ENCODE results near the gene QSOX1. TPM values are rescaled to one million over a fixed set of nuclear protein-coding genes. Genes with fewer than 3 reads are reported as not detected.

Gene QSOX1
- total and polyA plus RNA-seq, 9 of the 15 experiments (the other 6 are each of a cell fraction or from before 2014, with no cell fraction given): 4.0 to 53.1 (median 15.0) TPM

DNA sequence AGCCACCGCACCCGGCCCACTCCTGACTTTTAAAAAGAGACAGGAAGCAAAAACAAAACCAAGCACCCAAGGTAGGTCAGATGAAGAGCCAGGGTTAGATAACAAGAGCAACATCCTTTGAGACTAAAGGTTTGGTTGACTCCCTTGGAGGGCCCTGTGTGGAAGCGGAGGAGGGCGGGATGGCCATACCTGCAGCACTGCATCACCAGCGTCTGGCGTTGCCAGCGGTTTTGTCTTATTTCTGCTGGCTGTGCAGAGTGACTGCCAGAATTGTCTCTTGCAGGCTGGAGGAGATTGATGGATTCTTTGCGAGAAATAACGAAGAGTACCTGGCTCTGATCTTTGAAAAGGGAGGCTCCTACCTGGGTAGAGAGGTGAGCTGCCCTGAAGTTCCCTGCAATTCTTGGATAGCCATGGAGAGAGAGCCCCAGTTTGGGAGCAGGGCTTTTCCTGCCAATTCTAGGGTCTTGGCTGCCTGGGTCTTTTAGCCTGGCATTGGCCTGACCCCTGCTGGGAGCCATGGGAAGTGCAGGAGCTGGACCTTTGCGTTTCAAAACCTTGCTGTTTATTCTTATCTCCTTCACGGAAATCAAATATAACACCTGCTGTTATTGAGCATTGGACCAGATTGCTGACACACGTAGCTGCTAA lies 24.0 kb downstream of the QSOX1 start (continued):
- TF ChIP-seq, protein P1, sequence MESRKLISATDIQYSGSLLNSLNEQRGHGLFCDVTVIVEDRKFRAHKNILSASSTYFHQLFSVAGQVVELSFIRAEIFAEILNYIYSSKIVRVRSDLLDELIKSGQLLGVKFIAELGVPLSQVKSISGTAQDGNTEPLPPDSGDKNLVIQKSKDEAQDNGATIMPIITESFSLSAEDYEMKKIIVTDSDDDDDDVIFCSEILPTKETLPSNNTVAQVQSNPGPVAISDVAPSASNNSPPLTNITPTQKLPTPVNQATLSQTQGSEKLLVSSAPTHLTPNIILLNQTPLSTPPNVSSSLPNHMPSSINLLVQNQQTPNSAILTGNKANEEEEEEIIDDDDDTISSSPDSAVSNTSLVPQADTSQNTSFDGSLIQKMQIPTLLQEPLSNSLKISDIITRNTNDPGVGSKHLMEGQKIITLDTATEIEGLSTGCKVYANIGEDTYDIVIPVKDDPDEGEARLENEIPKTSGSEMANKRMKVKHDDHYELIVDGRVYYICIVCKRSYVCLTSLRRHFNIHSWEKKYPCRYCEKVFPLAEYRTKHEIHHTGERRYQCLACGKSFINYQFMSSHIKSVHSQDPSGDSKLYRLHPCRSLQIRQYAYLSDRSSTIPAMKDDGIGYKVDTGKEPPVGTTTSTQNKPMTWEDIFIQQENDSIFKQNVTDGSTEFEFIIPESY (CRISPR knock-in tag; IDR thresholded peaks at IDR 0.05): 0 out of 2 replicates have a peak, but pooled peaks have one; percentile 27
- TF ChIP-seq FOXA1 (IDR thresholded peaks at IDR 0.05; ENCODE audit: borderline replicate concordance) (no peak), XRCC5 (IDR thresholded peaks at IDR 0.05; ENCODE audit: low read depth, low read length) (peak; percentile 77), NCOR1 (IDR thresholded peaks at IDR 0.05) (no peak), ZNF785 (CRISPR knock-in tag; IDR thresholded peaks at IDR 0.05) (no peak), SRSF9 (IDR thresholded peaks at IDR 0.05; ENCODE audit: borderline replicate concordance, low read depth, low read length) (no peak), LCOR (CRISPR knock-in tag; IDR thresholded peaks at IDR 0.05) (peak; percentile 86; the same call in 1 of the 2 replicates), CCAR2 (IDR thresholded peaks at IDR 0.05; ENCODE audit: low read depth, low read length) (no peak), POLR2AphosphoS5 (IDR thresholded peaks at IDR 0.05; ENCODE audit: control insufficient read depth, insufficient read depth, low read depth, low read length) (no peak), JUND (IDR thresholded peaks at IDR 0.05; ENCODE audit: borderline replicate concordance, low read depth, low read length) (0 out of 2 replicates have a peak, but pooled peaks have one; percentile 23), JUND (tag; IDR thresholded peaks at IDR 0.05; ENCODE audit: borderline replicate concordance, low read depth, low read length) (no peak), ZNF766 (CRISPR knock-in tag; conservative IDR thresholded peaks at IDR 0.05) (no peak), ZNF431 (CRISPR knock-in tag; IDR thresholded peaks at IDR 0.05) (0 out of 2 replicates have a peak, but pooled peaks have one; percentile 23), CC2D1A (IDR thresholded peaks at IDR 0.05) (peak; percentile 67; the same call in 1 of the 2 replicates), MTA1 (IDR thresholded peaks at IDR 0.05; ENCODE audit: borderline replicate concordance) (no peak), ZNF75A (CRISPR knock-in tag; IDR thresholded peaks at IDR 0.05) (no peak)
- TF ChIP-seq, protein P2, sequence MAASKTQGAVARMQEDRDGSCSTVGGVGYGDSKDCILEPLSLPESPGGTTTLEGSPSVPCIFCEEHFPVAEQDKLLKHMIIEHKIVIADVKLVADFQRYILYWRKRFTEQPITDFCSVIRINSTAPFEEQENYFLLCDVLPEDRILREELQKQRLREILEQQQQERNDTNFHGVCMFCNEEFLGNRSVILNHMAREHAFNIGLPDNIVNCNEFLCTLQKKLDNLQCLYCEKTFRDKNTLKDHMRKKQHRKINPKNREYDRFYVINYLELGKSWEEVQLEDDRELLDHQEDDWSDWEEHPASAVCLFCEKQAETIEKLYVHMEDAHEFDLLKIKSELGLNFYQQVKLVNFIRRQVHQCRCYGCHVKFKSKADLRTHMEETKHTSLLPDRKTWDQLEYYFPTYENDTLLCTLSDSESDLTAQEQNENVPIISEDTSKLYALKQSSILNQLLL (CRISPR knock-in tag; IDR thresholded peaks at IDR 0.05; ENCODE audit: borderline replicate concordance): no peak
- TF ChIP-seq, protein P3, sequence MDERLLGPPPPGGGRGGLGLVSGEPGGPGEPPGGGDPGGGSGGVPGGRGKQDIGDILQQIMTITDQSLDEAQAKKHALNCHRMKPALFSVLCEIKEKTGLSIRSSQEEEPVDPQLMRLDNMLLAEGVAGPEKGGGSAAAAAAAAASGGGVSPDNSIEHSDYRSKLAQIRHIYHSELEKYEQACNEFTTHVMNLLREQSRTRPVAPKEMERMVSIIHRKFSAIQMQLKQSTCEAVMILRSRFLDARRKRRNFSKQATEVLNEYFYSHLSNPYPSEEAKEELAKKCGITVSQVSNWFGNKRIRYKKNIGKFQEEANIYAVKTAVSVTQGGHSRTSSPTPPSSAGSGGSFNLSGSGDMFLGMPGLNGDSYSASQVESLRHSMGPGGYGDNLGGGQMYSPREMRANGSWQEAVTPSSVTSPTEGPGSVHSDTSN (CRISPR knock-in tag; IDR thresholded peaks at IDR 0.05; ENCODE audit: low read depth): no peak
- TF ChIP-seq, protein P3 (tag; conservative IDR thresholded peaks at IDR 0.05; ENCODE audit: low read depth): no peak
- TF ChIP-seq, protein P4, sequence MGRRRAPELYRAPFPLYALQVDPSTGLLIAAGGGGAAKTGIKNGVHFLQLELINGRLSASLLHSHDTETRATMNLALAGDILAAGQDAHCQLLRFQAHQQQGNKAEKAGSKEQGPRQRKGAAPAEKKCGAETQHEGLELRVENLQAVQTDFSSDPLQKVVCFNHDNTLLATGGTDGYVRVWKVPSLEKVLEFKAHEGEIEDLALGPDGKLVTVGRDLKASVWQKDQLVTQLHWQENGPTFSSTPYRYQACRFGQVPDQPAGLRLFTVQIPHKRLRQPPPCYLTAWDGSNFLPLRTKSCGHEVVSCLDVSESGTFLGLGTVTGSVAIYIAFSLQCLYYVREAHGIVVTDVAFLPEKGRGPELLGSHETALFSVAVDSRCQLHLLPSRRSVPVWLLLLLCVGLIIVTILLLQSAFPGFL (CRISPR knock-in tag; IDR thresholded peaks at IDR 0.05): peak; percentile 94; the same call in 1 of the 2 replicates
- TF ChIP-seq, protein P5, sequence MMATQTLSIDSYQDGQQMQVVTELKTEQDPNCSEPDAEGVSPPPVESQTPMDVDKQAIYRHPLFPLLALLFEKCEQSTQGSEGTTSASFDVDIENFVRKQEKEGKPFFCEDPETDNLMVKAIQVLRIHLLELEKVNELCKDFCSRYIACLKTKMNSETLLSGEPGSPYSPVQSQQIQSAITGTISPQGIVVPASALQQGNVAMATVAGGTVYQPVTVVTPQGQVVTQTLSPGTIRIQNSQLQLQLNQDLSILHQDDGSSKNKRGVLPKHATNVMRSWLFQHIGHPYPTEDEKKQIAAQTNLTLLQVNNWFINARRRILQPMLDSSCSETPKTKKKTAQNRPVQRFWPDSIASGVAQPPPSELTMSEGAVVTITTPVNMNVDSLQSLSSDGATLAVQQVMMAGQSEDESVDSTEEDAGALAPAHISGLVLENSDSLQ (IDR thresholded peaks at IDR 0.05): no peak

Data from K562 (cell line).